Measurements from ENCODE around the gene MESP1. TPM values are rescaled to one million over a fixed set of nuclear protein-coding genes. Genes with fewer than 3 reads are reported as not detected.

The MESP1 gene
- total RNA-seq (2014; rRNA removed; shearing (Covaris generic)) (not detected in 2 replicates), polyA plus RNA-seq (2016; fragmentation: Nextera tagmentation; extraction: Ambion mirVana) (0.48 and 0.63 TPM in 2 replicates)

GRCh38 chr15:89750560-89751542 is at the start of gene MESP1:
Gene MESP1, minus strand, starts transcription at chr15:89751249. Its CDS starts 18 bp downstream, at chr15:89751231.
- TF ChIP-seq EZH2phosphoT487 (IDR thresholded peaks at IDR 0.05; ENCODE audit: insufficient read depth, low read depth) (no peak), EZH2 (IDR thresholded peaks at IDR 0.05; ENCODE audit: insufficient read depth, poor library complexity, severe bottlenecking) (no peak)
- Histone ChIP-seq H3K4me1 (ENCODE audit: insufficient read depth) (no peaks in the 10 kb centered on the region), H2AFZ (peak within 1 kb of the TSS; percentile 89), H3K27ac (no peak within 1 kb of the TSS), H3K4me2 (ENCODE audit: unreplicated experiment) (peak within 1 kb of the TSS; percentile 60), H3K9me3 (ENCODE audit: low read depth) (no peaks in the 10 kb centered on the region), H3K36me3 (ENCODE audit: low read depth) (no peaks in the 10 kb centered on the region), H3K9ac (peak within 1 kb of the TSS; percentile 72), H3K79me2 (ENCODE audit: insufficient read depth) (no peaks in the 10 kb centered on the region), H4K20me1 (ENCODE audit: insufficient read depth) (no peaks in the 10 kb centered on the region), H3K4me3 (peak within 1 kb of the TSS; percentile 83), H3K27me3 (replicated peaks; ENCODE audit: insufficient read depth) (peaks cover 11% of the 10 kb centered on the region; the same call in 1 of the 2 replicates), H3K9me2 (ENCODE audit: insufficient read depth) (no peaks in the 10 kb centered on the region), H3F3A (ENCODE audit: insufficient read depth) (no peaks in the 10 kb centered on the region)
- in situ Hi-C loops (cut with MboI): loop anchor here (5.0 to 25.0 kb wide), 2 partner anchors 126 to 311 kb away; no protein-coding TSS in a partner anchor
- peak; percentile 97 for DNase-seq
- WGBS, 2 experiments (ENCODE audit: low coverage in 1 of 2, low lambda C conversion rate in 2 of 2, missing lambda C conversion rate in 2 of 2): 4 to 5% methylated on average over 63 to 77 of the region's 114 CpGs

GRCh38 chr15:89799918-89800498 is 49.0 kb upstream of the MESP1 start:
- Histone ChIP-seq H3K4me1 (ENCODE audit: insufficient read depth) (0 out of 2 replicates have a peak, but pooled peaks cover 4% of the 10 kb centered on the region), H3K27me3 (replicated peaks; ENCODE audit: insufficient read depth) (no peaks in the 10 kb centered on the region), H3K9me2 (ENCODE audit: insufficient read depth) (no peaks in the 10 kb centered on the region), H4K20me1 (ENCODE audit: insufficient read depth) (no peaks in the 10 kb centered on the region), H3K27ac (peak overlapping the region; percentile 21; the same call in 1 of the 2 replicates), H3F3A (ENCODE audit: insufficient read depth) (peaks cover 84% of the 10 kb centered on the region), H3K9me3 (ENCODE audit: low read depth) (no peaks in the 10 kb centered on the region), H3K36me3 (ENCODE audit: low read depth) (peaks cover 96% of the 10 kb centered on the region), H3K79me2 (ENCODE audit: insufficient read depth) (peaks cover 63% of the 10 kb centered on the region), H3K4me2 (ENCODE audit: unreplicated experiment) (no peak overlapping the region), H3K4me3 (no peak overlapping the region), H2AFZ (no peak overlapping the region), H3K9ac (no peak overlapping the region)
- DNase-seq: no peak
- 99 to 100% methylated on average over 2 of the region's 2 CpGs for WGBS, 2 experiments (ENCODE audit: low coverage in 1 of 2, low lambda C conversion rate in 2 of 2, missing lambda C conversion rate in 2 of 2)
- in situ Hi-C loops (cut with MboI): no loop called here
- no peak for TF ChIP-seq EZH2phosphoT487 (IDR thresholded peaks at IDR 0.05; ENCODE audit: insufficient read depth, low read depth)
- no peak for TF ChIP-seq EZH2 (IDR thresholded peaks at IDR 0.05; ENCODE audit: insufficient read depth, poor library complexity, severe bottlenecking)

GRCh38 chr15:89799011-89799911 is 48.2 kb upstream of the MESP1 start:
- Histone ChIP-seq H3K79me2 (ENCODE audit: insufficient read depth) (peaks cover 56% of the 10 kb centered on the region), H3K9me3 (ENCODE audit: low read depth) (no peaks in the 10 kb centered on the region), H3K9me2 (ENCODE audit: insufficient read depth) (no peaks in the 10 kb centered on the region), H3K36me3 (ENCODE audit: low read depth) (peaks cover 89% of the 10 kb centered on the region), H3K9ac (no peak overlapping the region), H3K27me3 (replicated peaks; ENCODE audit: insufficient read depth) (no peaks in the 10 kb centered on the region), H3K4me2 (ENCODE audit: unreplicated experiment) (no peak overlapping the region), H3K4me1 (ENCODE audit: insufficient read depth) (0 out of 2 replicates have a peak, but pooled peaks cover 10% of the 10 kb centered on the region), H3F3A (ENCODE audit: insufficient read depth) (peaks cover 83% of the 10 kb centered on the region), H3K27ac (no peak overlapping the region), H2AFZ (no peak overlapping the region), H3K4me3 (no peak overlapping the region), H4K20me1 (ENCODE audit: insufficient read depth) (no peaks in the 10 kb centered on the region)
- no peak for DNase-seq
- TF ChIP-seq EZH2 (IDR thresholded peaks at IDR 0.05; ENCODE audit: insufficient read depth, poor library complexity, severe bottlenecking): no peak
- 91 to 92% methylated on average over 20 of the region's 20 CpGs for WGBS, 2 experiments (ENCODE audit: low coverage in 1 of 2, low lambda C conversion rate in 2 of 2, missing lambda C conversion rate in 2 of 2)
- in situ Hi-C loops (cut with MboI): no loop called here
